ENCODE measurements around the gene LRRC73.
A peak's percentile ranks its signal among the peaks of the same experiment; 100 is the strongest.
"Not testable (repeated sequence)": the region's sequence is repeated elsewhere in the genome, so short reads cannot be mapped to it uniquely, and the experiment has no call there.

Gene LRRC73

DNA sequence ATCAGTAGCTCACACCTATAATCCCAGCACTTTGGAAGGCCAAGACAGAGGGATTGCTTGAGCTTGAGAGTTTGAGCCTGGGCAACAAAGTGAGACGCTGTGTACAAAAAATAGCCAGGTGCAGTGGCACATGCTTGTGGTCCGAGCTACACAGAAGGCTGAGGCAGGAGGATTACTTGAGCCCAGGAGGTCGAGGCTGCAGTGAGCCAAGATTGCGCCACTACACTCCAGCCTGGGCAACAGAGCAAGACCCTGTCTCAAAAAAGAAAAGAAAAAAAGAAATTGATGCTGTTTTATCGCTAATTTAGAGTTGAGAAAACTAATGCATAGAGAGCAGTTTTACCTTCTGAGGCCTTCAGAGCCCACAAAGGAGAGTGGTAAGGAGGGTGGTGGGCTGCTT is 11.9 kb downstream of the LRRC73 start:
- Histone ChIP-seq H3K4me1 (ENCODE audit: control insufficient read depth, insufficient read depth, low read length) (peaks cover 45% of the 10 kb centered on the region), H3K36me3 (ENCODE audit: insufficient read depth, low read length) (peaks cover 56% of the 10 kb centered on the region)
- H3K4me2 ChIP-seq (ENCODE audit: low read length); H3K27me3 ChIP-seq (ENCODE audit: control insufficient read depth, insufficient read depth, low read length); H3K9me3 ChIP-seq (replicated peaks; ENCODE audit: low read length); H3K9ac ChIP-seq (ENCODE audit: low read depth, low read length); H3K4me3 ChIP-seq (ENCODE audit: low read length): not testable (repeated sequence)

GRCh38 chr6:43497689-43498088 is 12.5 kb downstream of the LRRC73 start:
- Histone ChIP-seq H3K4me2 (ENCODE audit: low read length) (no peak overlapping the region), H3K4me1 (ENCODE audit: control insufficient read depth, insufficient read depth, low read length) (peaks cover 51% of the 10 kb centered on the region), H3K36me3 (ENCODE audit: insufficient read depth, low read length) (peaks cover 50% of the 10 kb centered on the region), H3K9me3 (replicated peaks; ENCODE audit: low read length) (no peaks in the 10 kb centered on the region), H3K27me3 (ENCODE audit: control insufficient read depth, insufficient read depth, low read length) (no peaks in the 10 kb centered on the region), H3K9ac (ENCODE audit: low read depth, low read length) (peak overlapping the region; percentile 50), H3K4me3 (ENCODE audit: low read length) (no peak overlapping the region)

- peak overlapping the region; percentile 50 for H3K9ac ChIP-seq (ENCODE audit: low read depth, low read length)
- no peaks in the 10 kb centered on the region for H3K9me3 ChIP-seq (replicated peaks; ENCODE audit: low read length)
- H3K36me3 ChIP-seq (ENCODE audit: insufficient read depth, low read length): peaks cover 44% of the 10 kb centered on the region
- H3K4me3 ChIP-seq (ENCODE audit: low read length): no peak overlapping the region
- H3K27me3 ChIP-seq (ENCODE audit: control insufficient read depth, insufficient read depth, low read length): no peaks in the 10 kb centered on the region
- peaks cover 57% of the 10 kb centered on the region for H3K4me1 ChIP-seq (ENCODE audit: control insufficient read depth, insufficient read depth, low read length)
- peak overlapping the region; percentile 68 for H3K4me2 ChIP-seq (ENCODE audit: low read length)
These were observed 13.1 kb downstream of the LRRC73 start for GRCh38 chr6:43497129-43497396.

GRCh38 chr6:43496370-43497128 is 13.6 kb downstream of the LRRC73 start:
- peaks cover 44% of the 10 kb centered on the region for H3K36me3 ChIP-seq (ENCODE audit: insufficient read depth, low read length)
- H3K4me1 ChIP-seq (ENCODE audit: control insufficient read depth, insufficient read depth, low read length): peaks cover 63% of the 10 kb centered on the region
- peak overlapping the region; percentile 50 for H3K9ac ChIP-seq (ENCODE audit: low read depth, low read length)

DNA sequence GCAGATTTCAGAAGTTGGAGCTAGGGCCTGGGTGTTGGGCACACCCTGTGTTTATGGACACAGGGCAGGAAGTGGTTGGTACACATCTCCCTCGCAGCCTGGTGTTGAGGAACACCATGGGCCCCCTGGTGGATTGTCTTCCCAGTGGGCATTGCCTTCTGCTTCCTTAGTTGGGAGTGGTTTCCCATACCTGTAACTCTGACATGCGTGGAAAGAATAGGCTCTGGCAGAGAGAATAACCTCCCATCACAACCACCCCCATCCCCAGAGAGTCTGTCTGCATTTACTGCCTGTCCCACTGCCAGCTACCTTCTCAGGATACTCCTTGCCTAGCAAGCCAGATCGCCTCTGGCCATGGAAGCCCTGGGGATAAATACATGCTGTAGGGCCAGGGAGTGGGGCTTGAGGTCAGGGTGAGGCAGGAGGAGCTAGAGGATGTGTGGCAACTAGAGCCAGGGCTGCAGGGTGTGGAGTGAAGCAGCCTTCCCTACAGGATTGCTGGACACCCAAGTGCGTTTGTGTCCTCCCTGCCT is 14.7 kb downstream of the LRRC73 start:
- peaks cover 34% of the 10 kb centered on the region for H3K36me3 ChIP-seq (ENCODE audit: insufficient read depth, low read length)
- peak overlapping the region; percentile 68 for H3K4me2 ChIP-seq (ENCODE audit: low read length)
- H3K9me3 ChIP-seq (replicated peaks; ENCODE audit: low read length): no peaks in the 10 kb centered on the region
- H3K9ac ChIP-seq (ENCODE audit: low read depth, low read length): peak overlapping the region; percentile 50
- H3K27me3 ChIP-seq (ENCODE audit: control insufficient read depth, insufficient read depth, low read length): no peaks in the 10 kb centered on the region
- peaks cover 64% of the 10 kb centered on the region for H3K4me1 ChIP-seq (ENCODE audit: control insufficient read depth, insufficient read depth, low read length)
- H3K4me3 ChIP-seq (ENCODE audit: low read length): peak overlapping the region; percentile 26

More at GRCh38 chr6:43496370-43497128, 13.6 kb downstream of the LRRC73 start:
- H3K27me3 ChIP-seq (ENCODE audit: control insufficient read depth, insufficient read depth, low read length): no peaks in the 10 kb centered on the region
- H3K9me3 ChIP-seq (replicated peaks; ENCODE audit: low read length): no peaks in the 10 kb centered on the region
- peak overlapping the region; percentile 29 for H3K4me3 ChIP-seq (ENCODE audit: low read length)
- peak overlapping the region; percentile 68 for H3K4me2 ChIP-seq (ENCODE audit: low read length)

DNA sequence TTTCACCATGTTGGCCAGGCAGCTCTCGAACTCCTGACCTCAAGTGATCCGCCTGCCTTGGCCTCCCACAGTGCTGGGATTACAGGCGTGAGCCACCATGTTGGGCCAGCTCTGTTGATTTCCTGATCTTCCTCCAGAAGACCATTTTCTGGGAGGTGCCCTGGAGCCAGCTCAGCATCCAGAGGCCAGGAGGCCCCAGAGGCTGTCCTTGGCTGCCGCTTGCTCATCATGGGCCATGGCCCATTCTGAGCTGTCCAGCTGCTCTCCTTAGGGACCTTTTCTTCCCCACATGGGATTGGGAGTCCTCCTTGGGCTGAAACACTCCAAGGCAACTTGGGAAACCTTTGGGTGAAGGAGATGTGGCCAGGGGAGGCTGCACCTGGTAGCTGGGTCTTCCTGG is 15.4 kb downstream of the LRRC73 start:
- H3K4me3 ChIP-seq (ENCODE audit: low read length): peak overlapping the region; percentile 26
- no peak overlapping the region for H3K9ac ChIP-seq (ENCODE audit: low read depth, low read length)
- peaks cover 64% of the 10 kb centered on the region for H3K4me1 ChIP-seq (ENCODE audit: control insufficient read depth, insufficient read depth, low read length)
- H3K4me2 ChIP-seq (ENCODE audit: low read length): peak overlapping the region; percentile 68
- H3K27me3 ChIP-seq (ENCODE audit: control insufficient read depth, insufficient read depth, low read length): no peaks in the 10 kb centered on the region
- no peaks in the 10 kb centered on the region for H3K9me3 ChIP-seq (replicated peaks; ENCODE audit: low read length)
- peaks cover 27% of the 10 kb centered on the region for H3K36me3 ChIP-seq (ENCODE audit: insufficient read depth, low read length)

GRCh38 chr6:43494321-43494720 is 15.8 kb downstream of the LRRC73 start:
- no peak overlapping the region for H3K4me2 ChIP-seq (ENCODE audit: low read length)
- H3K4me1 ChIP-seq (ENCODE audit: control insufficient read depth, insufficient read depth, low read length): peaks cover 69% of the 10 kb centered on the region
- peaks cover 23% of the 10 kb centered on the region for H3K36me3 ChIP-seq (ENCODE audit: insufficient read depth, low read length)
- no peak overlapping the region for H3K4me3 ChIP-seq (ENCODE audit: low read length)
- H3K9ac ChIP-seq (ENCODE audit: low read depth, low read length): no peak overlapping the region
- no peaks in the 10 kb centered on the region for H3K27me3 ChIP-seq (ENCODE audit: control insufficient read depth, insufficient read depth, low read length)
- H3K9me3 ChIP-seq (replicated peaks; ENCODE audit: low read length): no peaks in the 10 kb centered on the region

DNA sequence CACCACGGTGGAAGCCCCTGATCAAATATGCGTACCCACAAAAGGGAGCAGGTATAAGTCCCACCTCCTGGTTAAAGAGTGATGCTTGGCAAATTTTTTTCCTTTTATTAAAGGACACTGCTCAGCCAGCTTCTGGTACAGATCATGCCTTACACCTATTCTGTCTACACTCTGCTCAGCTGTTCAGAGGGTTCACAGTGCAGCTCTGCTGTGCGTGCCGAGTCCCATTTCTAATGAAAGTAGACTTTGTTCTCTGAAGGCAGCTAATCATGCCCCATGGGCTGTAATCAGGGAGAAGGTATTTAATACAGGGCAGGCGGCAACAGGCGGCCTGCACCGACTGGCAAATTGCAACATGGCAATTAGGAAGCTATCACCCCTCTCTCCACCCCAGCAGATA is 16.3 kb downstream of the LRRC73 start:
- Histone ChIP-seq H3K36me3 (ENCODE audit: insufficient read depth, low read length) (peaks cover 18% of the 10 kb centered on the region), H3K9me3 (replicated peaks; ENCODE audit: low read length) (no peaks in the 10 kb centered on the region), H3K4me3 (ENCODE audit: low read length) (no peak overlapping the region), H3K9ac (ENCODE audit: low read depth, low read length) (no peak overlapping the region), H3K4me1 (ENCODE audit: control insufficient read depth, insufficient read depth, low read length) (peaks cover 74% of the 10 kb centered on the region), H3K4me2 (ENCODE audit: low read length) (no peak overlapping the region), H3K27me3 (ENCODE audit: control insufficient read depth, insufficient read depth, low read length) (no peaks in the 10 kb centered on the region)

GRCh38 chr6:43493230-43493629 is 16.9 kb downstream of the LRRC73 start:
- H3K27me3 ChIP-seq (ENCODE audit: control insufficient read depth, insufficient read depth, low read length): no peaks in the 10 kb centered on the region
- peak overlapping the region; percentile 54 for H3K4me3 ChIP-seq (ENCODE audit: low read length)
- peak overlapping the region; percentile 77 for H3K4me2 ChIP-seq (ENCODE audit: low read length)
- peak overlapping the region; percentile 36 for H3K9ac ChIP-seq (ENCODE audit: low read depth, low read length)
- H3K36me3 ChIP-seq (ENCODE audit: insufficient read depth, low read length): peaks cover 12% of the 10 kb centered on the region
- no peaks in the 10 kb centered on the region for H3K9me3 ChIP-seq (replicated peaks; ENCODE audit: low read length)
- peaks cover 80% of the 10 kb centered on the region for H3K4me1 ChIP-seq (ENCODE audit: control insufficient read depth, insufficient read depth, low read length)

DNA sequence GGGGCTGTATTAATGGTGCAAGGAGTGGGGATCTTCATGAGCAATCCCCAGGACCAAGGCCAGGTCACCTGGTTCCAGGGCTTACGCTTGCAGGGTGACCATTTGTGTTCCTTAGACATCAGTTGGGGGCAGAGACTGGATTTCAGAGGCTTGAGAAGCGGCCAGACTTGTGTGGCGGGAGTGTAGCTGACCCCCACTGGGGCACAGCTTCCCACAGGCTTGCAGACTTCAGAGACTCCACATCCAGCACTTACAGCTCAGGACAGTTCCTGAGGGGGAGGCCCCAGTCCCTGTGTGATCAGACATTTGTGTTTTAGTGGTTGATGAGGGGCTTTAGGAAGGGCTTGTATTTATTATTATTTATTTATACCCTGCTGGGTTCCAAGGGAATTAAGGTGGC is 17.5 kb downstream of the LRRC73 start:
- no peaks in the 10 kb centered on the region for H3K27me3 ChIP-seq (ENCODE audit: control insufficient read depth, insufficient read depth, low read length)
- peaks cover 81% of the 10 kb centered on the region for H3K4me1 ChIP-seq (ENCODE audit: control insufficient read depth, insufficient read depth, low read length)
- peaks cover 7% of the 10 kb centered on the region for H3K36me3 ChIP-seq (ENCODE audit: insufficient read depth, low read length)
- H3K4me2 ChIP-seq (ENCODE audit: low read length): peak overlapping the region; percentile 77
- H3K9ac ChIP-seq (ENCODE audit: low read depth, low read length): peak overlapping the region; percentile 36
- H3K9me3 ChIP-seq (replicated peaks; ENCODE audit: low read length): no peaks in the 10 kb centered on the region
- peak overlapping the region; percentile 54 for H3K4me3 ChIP-seq (ENCODE audit: low read length)

DNA sequence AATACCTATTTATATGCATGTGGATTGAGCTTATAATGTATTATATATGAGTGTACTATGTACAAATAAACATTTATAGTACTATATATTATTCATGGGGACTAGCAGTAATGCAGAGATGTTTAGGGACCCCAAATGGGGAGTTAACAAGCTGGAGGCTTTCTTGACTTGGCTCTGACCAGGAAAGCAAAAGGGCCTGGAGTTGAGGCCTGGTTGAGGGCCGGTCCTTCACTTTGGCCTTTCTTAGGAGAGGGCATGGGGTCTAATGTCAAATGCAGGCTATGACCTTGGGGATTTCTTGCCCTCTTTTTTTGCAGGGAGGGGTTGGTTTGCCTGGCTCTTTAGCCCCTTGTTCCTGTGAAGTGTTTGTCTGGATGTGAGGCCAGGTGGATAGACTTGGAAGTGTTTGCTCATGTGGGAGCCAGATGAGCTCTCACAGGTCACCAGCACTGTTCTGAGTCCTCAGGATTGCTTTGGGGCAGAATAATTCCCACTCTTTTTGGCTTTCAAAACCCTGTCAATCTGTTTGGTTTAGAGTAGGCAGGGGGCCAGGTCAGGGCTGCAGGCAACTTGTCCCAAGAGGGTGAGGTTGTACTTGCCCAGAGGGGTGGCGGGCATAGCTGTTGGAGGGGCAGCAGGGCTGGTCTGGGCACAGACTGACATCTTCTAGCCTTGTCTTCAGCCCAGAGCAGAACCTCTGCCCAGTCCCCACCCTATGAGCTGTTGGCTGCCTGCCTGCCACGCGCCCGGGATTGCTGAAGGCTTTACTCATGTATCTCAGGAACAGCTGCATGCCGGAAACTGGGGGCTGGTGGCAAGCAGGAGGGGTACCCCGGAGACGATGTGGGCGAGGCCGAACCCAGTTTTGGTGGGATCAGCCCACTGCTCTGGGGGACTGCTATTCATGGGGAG is 18.1 kb downstream of the LRRC73 start:
- H3K9ac ChIP-seq (ENCODE audit: low read depth, low read length): peak overlapping the region; percentile 65
- peaks cover 74% of the 10 kb centered on the region for H3K4me1 ChIP-seq (ENCODE audit: control insufficient read depth, insufficient read depth, low read length)
- H3K4me3 ChIP-seq (ENCODE audit: low read length): peak overlapping the region; percentile 54
- H3K27me3 ChIP-seq (ENCODE audit: control insufficient read depth, insufficient read depth, low read length): no peaks in the 10 kb centered on the region
- H3K36me3 ChIP-seq (ENCODE audit: insufficient read depth, low read length): peaks cover 8% of the 10 kb centered on the region
- no peaks in the 10 kb centered on the region for H3K9me3 ChIP-seq (replicated peaks; ENCODE audit: low read length)
- H3K4me2 ChIP-seq (ENCODE audit: low read length): peak overlapping the region; percentile 77
